Lung (tissue), 12 donors: Measurements from ENCODE around the gene MAP7D1. TPM values are rescaled to one million over a fixed set of nuclear protein-coding genes. Genes with fewer than 3 reads are reported as not detected.

ENCODE experiments used
- ATAC-seq: fragments of 200-7000 bp; cut with Tn5 transposase; one replicate; pipeline ENCODE4 v1.9.1; 2020; ENCODE audit warnings: moderate number of reproducible peaks; ENCODE audit not compliant: insufficient read depth, low FRiP score
- DNase-seq, 3 donors: peaks; one replicate each; pipeline ENCODE4 v3.0.0-alpha.2; 2013 to 2017
- H3K27ac ChIP-seq, 2 donors: one replicate each; pipeline ENCODE4 v1.5.1; 2013; ENCODE audit warnings: mild to moderate bottlenecking in 2 of 2, moderate library complexity in 2 of 2, control low read depth in 1 of 2, inconsistent platforms in 1 of 2, low read depth in 1 of 2, low read length in 1 of 2
- H3K27me3 ChIP-seq, 3 donors: one replicate each; pipeline ENCODE4 v1.5.1; 2013; ENCODE audit warnings: low read length in 2 of 3; ENCODE audit not compliant: control insufficient read depth in 3 of 3, insufficient read depth in 3 of 3
- H3K36me3 ChIP-seq, 4 donors: one replicate each; pipeline ENCODE4 v1.5.1; 2013; ENCODE audit warnings: low read length in 4 of 4, mild to moderate bottlenecking in 1 of 4, moderate library complexity in 1 of 4; ENCODE audit not compliant: control insufficient read depth in 4 of 4, insufficient read depth in 4 of 4
- H3K4me1 ChIP-seq, 5 donors: one replicate each; pipeline ENCODE4 v1.5.1; 2013; ENCODE audit warnings: low read length in 5 of 5, mild to moderate bottlenecking in 2 of 5, moderate library complexity in 1 of 5; ENCODE audit not compliant: control insufficient read depth in 5 of 5, insufficient read depth in 5 of 5
- H3K4me3 ChIP-seq: one replicate; pipeline ENCODE4 v1.5.1; 2013; ENCODE audit warnings: mild to moderate bottlenecking, control low read depth, moderate library complexity
- H3K9ac ChIP-seq, 2 donors: one replicate each; pipeline ENCODE4 v1.5.1; 2013; ENCODE audit warnings: low read length in 2 of 2, control low read depth in 1 of 2; ENCODE audit not compliant: insufficient read depth in 1 of 2
- H3K9me3 ChIP-seq, 4 donors: one replicate each; pipeline ENCODE4 v1.5.1; 2013; ENCODE audit warnings: low read length in 3 of 4, mild to moderate bottlenecking in 1 of 4, moderate library complexity in 1 of 4; ENCODE audit not compliant: control insufficient read depth in 4 of 4, insufficient read depth in 3 of 4
- WGBS, 2 donors: extraction: QIAGEN DNeasy Blood & Tissue Kit; methylation state at CpG; one replicate each; pipeline ENCODE4 v1.1.7; 2013; 5-methylcytosine and 5-hydroxymethylcytosine counted together
- polyA plus RNA-seq, 2 donors: library from polyadenylated mRNA; stranded (reverse); fragments of 200-250 nt; gene quantifications; one replicate each; pipeline ENCODE4 v1.2.1, GENCODE V29; 2013
- total RNA-seq, 2 donors: library from RNA; depleted of rRNA in 1 of 2; stranded (reverse); fragments of >200 nt in 1 of 2; gene quantifications; one replicate each; pipeline ENCODE4 v1.2.1, GENCODE V29; 2014 to 2021
- TF ChIP-seq, protein P1 (sequence below): IDR thresholded peaks from 2 replicates; pipeline ENCODE4 v1.5.1; 2012; ENCODE audit warnings: mild to moderate bottlenecking; ENCODE audit errors: control extremely low read depth, extremely low read depth
- donor health status: control.
- donor health status: control.
- donor health status: Bipolar disorder and iron deficiency.
- donor health status: healthy.
- donor health status: DM: yes; HTN: yes; CAD: no.

Gene MAP7D1
- total and polyA plus RNA-seq, 4 donors: 47.3 to 140 (median 78.5) TPM

DNA sequence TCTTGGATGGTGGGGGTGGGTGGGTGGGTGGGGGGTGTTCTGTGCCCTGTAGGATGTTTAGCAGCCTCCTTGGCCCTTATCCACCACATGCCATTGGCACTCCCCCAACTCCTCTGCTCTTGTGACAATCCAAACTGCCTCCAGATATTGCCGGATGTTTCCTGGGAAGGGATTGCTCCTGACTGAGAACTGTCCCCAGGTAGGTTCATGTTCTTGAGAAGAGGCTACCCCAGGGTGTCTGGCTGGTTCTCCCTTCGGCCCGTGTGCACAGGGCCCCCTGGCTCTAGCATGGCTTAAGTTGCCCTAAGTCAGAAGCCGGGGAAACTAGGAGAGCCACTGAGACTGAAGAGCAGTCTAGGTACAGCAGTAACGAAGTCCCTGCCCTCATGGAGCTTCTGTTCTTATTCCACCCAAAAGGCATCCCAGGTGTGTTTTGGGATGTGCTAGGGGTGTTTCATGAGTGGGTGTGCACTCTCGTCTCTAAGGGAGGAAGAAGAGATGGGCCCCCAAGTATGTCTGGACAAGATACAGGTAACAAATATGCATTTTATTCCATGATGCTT, 48.5 kb downstream of the MAP7D1 start:
- WGBS, 2 donors: 77 to 86% methylated on average over 6 of the region's 6 CpGs
- H3K27me3 ChIP-seq: no peaks in the 10 kb centered on the region
- TF ChIP-seq, protein P1, sequence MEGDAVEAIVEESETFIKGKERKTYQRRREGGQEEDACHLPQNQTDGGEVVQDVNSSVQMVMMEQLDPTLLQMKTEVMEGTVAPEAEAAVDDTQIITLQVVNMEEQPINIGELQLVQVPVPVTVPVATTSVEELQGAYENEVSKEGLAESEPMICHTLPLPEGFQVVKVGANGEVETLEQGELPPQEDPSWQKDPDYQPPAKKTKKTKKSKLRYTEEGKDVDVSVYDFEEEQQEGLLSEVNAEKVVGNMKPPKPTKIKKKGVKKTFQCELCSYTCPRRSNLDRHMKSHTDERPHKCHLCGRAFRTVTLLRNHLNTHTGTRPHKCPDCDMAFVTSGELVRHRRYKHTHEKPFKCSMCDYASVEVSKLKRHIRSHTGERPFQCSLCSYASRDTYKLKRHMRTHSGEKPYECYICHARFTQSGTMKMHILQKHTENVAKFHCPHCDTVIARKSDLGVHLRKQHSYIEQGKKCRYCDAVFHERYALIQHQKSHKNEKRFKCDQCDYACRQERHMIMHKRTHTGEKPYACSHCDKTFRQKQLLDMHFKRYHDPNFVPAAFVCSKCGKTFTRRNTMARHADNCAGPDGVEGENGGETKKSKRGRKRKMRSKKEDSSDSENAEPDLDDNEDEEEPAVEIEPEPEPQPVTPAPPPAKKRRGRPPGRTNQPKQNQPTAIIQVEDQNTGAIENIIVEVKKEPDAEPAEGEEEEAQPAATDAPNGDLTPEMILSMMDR: no peak
- H3K4me3 ChIP-seq: no peak overlapping the region
- no peak overlapping the region for H3K9ac ChIP-seq
- H3K36me3 ChIP-seq: no peaks in the 10 kb centered on the region
- ATAC-seq (no peak), DNase-seq (peak; percentile 76 to 83 (median 79))
- H3K9me3 ChIP-seq: no peaks in the 10 kb centered on the region
- peak overlapping the region; percentile 70 to 91 for H3K27ac ChIP-seq
- H3K4me1 ChIP-seq: peaks cover 0 to 14% (median 5%) of the 10 kb centered on the region in 5 donors

DNA sequence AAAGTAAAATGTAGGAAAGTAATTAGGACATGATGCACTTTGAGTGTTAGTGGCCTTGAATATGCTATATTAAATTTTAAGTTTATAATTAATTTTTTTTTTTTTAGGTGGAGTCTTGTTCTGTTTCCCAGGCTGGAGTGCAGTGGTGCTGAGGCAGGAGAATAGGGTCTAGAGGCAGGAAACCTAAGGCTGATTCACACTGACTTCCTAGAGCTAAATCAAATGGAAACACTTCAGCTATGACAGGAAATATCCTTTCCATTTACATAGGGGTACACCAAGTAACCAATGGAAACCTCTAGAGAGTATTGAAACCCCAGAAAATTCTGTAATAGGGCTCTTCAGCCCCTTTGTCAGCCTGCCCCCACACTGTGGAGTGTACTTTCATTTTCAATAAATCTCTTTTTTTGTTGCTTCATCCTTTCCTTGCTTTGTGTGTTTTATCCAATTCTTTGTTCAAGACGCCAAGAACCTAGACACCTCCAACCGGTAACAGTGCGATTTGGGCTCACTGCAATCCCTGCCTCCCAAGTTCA, 50.4 kb downstream of the MAP7D1 start:
- peak overlapping the region in 1 of 2 donors; percentile 22 for H3K27ac ChIP-seq
- no peak for DNase-seq
- peaks cover 0 to 14% (median 5%) of the 10 kb centered on the region in 5 donors for H3K4me1 ChIP-seq
- no peaks in the 10 kb centered on the region for H3K36me3 ChIP-seq
- no peaks in the 10 kb centered on the region for H3K27me3 ChIP-seq
- H3K9me3 ChIP-seq: no peaks in the 10 kb centered on the region
- H3K9ac ChIP-seq: no peak overlapping the region
- WGBS, 2 donors: 92 to 94% methylated on average over 3 of the region's 3 CpGs
- H3K4me3 ChIP-seq: no peak overlapping the region
- no peak for ATAC-seq
- TF ChIP-seq, protein P1: no peak

DNA sequence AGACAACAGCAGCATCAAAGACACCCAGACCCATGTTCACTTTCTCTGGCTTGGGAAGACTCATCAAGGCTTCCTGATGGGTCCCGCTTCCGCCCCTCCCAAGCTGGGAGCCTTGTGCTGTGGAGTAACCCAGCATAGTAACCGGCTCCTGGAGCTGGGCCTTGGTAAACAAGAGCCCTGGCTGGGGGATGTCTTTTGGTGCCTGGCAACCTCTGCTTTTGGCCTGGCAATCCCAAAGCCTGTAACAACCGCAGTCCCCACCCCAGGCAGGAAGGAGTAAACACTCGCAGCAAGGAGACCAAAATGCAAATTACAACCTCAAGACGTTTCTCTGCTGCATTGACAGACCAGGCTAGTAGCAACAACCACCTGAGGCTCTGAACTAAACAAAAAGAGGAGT, 51.4 kb downstream of the MAP7D1 start:
- Histone ChIP-seq H3K4me3 (no peak overlapping the region), H3K36me3 (no peaks in the 10 kb centered on the region), H3K27me3 (no peaks in the 10 kb centered on the region), H3K27ac (peak overlapping the region in 1 of 2 donors; percentile 0), H3K9me3 (no peaks in the 10 kb centered on the region), H3K9ac (no peak overlapping the region), H3K4me1 (peaks cover 0 to 14% (median 5%) of the 10 kb centered on the region in 5 donors)
- ATAC-seq (no peak), DNase-seq (peak; percentile 28 to 39 (median 37))
- TF ChIP-seq, protein P1: no peak
- WGBS, 2 donors: 51 to 68% methylated on average over 6 of the region's 6 CpGs
